Transverse colon (tissue), 4 donors: ENCODE measurements around the gene MYH9.

Experiments used
- EP300 ChIP-seq: sonication (generic); formaldehyde crosslinking; IDR thresholded peaks from one replicate; pipeline ENCODE4 v1.6.1; 2017; ENCODE audit warnings: antibody characterized with exemption, low read depth
- POLR2A ChIP-seq: fragments of 450-650 bp; IDR thresholded peaks from one replicate; pipeline ENCODE4 v1.6.1; 2016; ENCODE audit warnings: antibody characterized with exemption, mild to moderate bottlenecking, moderate library complexity
- POLR2AphosphoS5 ChIP-seq, 3 donors: sonication (generic); formaldehyde crosslinking; IDR thresholded peaks; one replicate each; pipeline ENCODE4 v1.6.1; 2016; ENCODE audit warnings: antibody characterized with exemption in 3 of 3
- TF ChIP-seq, protein P1 (sequence below), 5 experiments: fragments of 200-600 bp in 3 of 5; fragments of 450-650 bp in 2 of 5; sonication (generic) in 3 of 5; IDR thresholded peaks; 1 replicate in 2 of 5; 2 replicates in 3 of 5; pipeline ENCODE4 v1.5.1; 2016 to 2017; ENCODE audit warnings: antibody characterized with exemption in 5 of 5, inconsistent platforms in 3 of 5, mild to moderate bottlenecking in 2 of 5, moderate library complexity in 1 of 5

DNA sequence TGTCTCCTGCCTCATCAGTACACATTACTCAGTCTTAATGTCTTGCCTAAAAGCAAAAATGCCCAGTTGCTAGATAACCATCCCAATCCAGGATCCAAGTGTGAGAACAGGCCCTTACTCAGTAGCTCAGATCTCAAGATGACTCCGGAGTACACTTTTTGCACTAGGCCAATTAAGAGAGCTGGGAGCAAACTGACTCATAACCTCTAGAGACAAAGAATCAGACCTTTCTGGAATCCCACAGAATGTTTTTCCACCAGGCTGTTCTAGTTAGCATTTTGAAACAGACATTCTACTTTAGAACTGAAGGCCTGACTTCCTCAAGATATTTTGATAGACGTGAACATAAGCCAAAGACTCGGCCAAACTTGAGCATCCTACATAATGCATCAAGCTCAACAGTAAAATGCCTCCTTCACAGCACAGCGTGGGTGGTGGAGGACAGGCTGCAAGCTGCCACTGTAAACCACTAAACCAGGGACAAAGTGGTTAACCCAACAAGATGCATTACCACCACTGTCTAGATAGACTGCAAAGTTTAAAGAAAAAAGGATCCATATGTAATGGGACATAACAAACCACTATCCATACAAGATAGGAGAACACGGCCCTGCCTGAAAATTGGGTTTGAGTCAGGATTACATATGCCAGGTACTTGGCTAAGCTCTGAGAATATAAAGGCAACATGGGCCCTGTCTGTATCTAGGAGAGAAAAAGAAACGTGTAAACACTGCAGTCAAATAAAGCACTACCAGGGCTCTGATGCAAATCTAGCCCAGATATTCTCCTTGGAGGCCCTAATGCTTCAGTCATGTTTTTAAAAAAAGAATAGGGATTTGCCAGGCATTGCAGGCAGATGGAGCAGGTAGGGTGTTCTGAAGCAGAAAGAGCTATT lies 48.3 kb downstream of the MYH9 start:
- TF ChIP-seq, protein P1, sequence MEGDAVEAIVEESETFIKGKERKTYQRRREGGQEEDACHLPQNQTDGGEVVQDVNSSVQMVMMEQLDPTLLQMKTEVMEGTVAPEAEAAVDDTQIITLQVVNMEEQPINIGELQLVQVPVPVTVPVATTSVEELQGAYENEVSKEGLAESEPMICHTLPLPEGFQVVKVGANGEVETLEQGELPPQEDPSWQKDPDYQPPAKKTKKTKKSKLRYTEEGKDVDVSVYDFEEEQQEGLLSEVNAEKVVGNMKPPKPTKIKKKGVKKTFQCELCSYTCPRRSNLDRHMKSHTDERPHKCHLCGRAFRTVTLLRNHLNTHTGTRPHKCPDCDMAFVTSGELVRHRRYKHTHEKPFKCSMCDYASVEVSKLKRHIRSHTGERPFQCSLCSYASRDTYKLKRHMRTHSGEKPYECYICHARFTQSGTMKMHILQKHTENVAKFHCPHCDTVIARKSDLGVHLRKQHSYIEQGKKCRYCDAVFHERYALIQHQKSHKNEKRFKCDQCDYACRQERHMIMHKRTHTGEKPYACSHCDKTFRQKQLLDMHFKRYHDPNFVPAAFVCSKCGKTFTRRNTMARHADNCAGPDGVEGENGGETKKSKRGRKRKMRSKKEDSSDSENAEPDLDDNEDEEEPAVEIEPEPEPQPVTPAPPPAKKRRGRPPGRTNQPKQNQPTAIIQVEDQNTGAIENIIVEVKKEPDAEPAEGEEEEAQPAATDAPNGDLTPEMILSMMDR (IDR thresholded peaks at IDR 0.05): no peak
- TF ChIP-seq POLR2A (no peak), POLR2AphosphoS5 (IDR thresholded peaks at IDR 0.05) (no peak), EP300 (no peak)
